ENCODE data around the gene CYFIP2. TPM values are rescaled to one million over a fixed set of nuclear protein-coding genes. Genes with fewer than 3 reads are reported as not detected.

CYFIP2 gene
- total and polyA plus RNA-seq, 7 experiments from 2014 or later: 386 to 755 (median 431) TPM

GRCh38 chr5:157379983-157380382, 114.1 kb downstream of the CYFIP2 start:
- CTCF ChIA-PET: no interaction called here
- Histone ChIP-seq H3K9me3 (ENCODE audit: control insufficient read depth in 2 of 3, low read length in 3 of 3) (no peaks in the 10 kb centered on the region), H3K4me3 (ENCODE audit: low read length) (no peak overlapping the region), H3K27me3 (ENCODE audit: control insufficient read depth in 2 of 2, insufficient read depth in 2 of 2, low read length in 2 of 2) (no peaks in the 10 kb centered on the region), H3K27ac (ENCODE audit: low read depth, low read length) (no peak overlapping the region), H3K36me3 (ENCODE audit: control insufficient read depth in 2 of 3, insufficient read depth in 3 of 3, low read length in 3 of 3) (peaks cover 42 to 94% (median 53%) of the 10 kb centered on the region in 3 experiments), H3K4me1 (ENCODE audit: control insufficient read depth in 2 of 2, insufficient read depth in 2 of 2, low read length in 2 of 2) (no peaks in the 10 kb centered on the region)
- peaks cover 0 to 2% (median 0%) of the 10 kb centered on the region in 11 donors for H3K9me3 Mint-ChIP-seq
- ATAC-seq: no peak
- H3K27ac Mint-ChIP-seq: peak overlapping the region in 8 of 9 donors; percentile 49 to 80 (median 71)
- H3K4me1 Mint-ChIP-seq: peaks cover 6 to 20% (median 14%) of the 10 kb centered on the region in 7 donors
- POLR2A ChIA-PET: no interaction called here
- DNase-seq: no peak
- no peak overlapping the region for H3K4me3 Mint-ChIP-seq
- H3K27me3 Mint-ChIP-seq: no peaks in the 10 kb centered on the region
- H3K36me3 Mint-ChIP-seq: peaks cover 27 to 65% (median 40%) of the 10 kb centered on the region in 5 donors
- intact Hi-C loops (cut with micrococcal nuclease): loop anchor here in 1 of 2 donors (5.0 kb wide), 1 partner anchor 362 kb away; the partner anchor contains the start of gene LSM11

- peak overlapping the region in 7 of 9 donors; percentile 20 to 83 (median 71) for H3K27ac Mint-ChIP-seq
- intact Hi-C loops (cut with micrococcal nuclease): no loop called here
- peaks cover 0 to 14% (median 7%) of the 10 kb centered on the region in 7 donors for H3K4me1 Mint-ChIP-seq
- peaks cover 0 to 2% (median 0%) of the 10 kb centered on the region in 11 donors for H3K9me3 Mint-ChIP-seq
- no peaks in the 10 kb centered on the region for H3K9me3 ChIP-seq (ENCODE audit: control insufficient read depth in 2 of 3, low read length in 3 of 3)
- no peaks in the 10 kb centered on the region for H3K27me3 ChIP-seq (ENCODE audit: control insufficient read depth in 2 of 2, insufficient read depth in 2 of 2, low read length in 2 of 2)
- peaks cover 21 to 63% (median 39%) of the 10 kb centered on the region in 5 donors for H3K36me3 Mint-ChIP-seq
- H3K4me1 ChIP-seq (ENCODE audit: control insufficient read depth in 2 of 2, insufficient read depth in 2 of 2, low read length in 2 of 2): no peaks in the 10 kb centered on the region
- no peak for DNase-seq
- no peaks in the 10 kb centered on the region for H3K27me3 Mint-ChIP-seq
- peaks cover 44 to 94% (median 44%) of the 10 kb centered on the region in 3 experiments for H3K36me3 ChIP-seq (ENCODE audit: control insufficient read depth in 2 of 3, insufficient read depth in 3 of 3, low read length in 3 of 3)
- no peak overlapping the region for H3K4me3 ChIP-seq (ENCODE audit: low read length)
- ChIA-PET POLR2A (interaction anchor here (0.6 kb wide), 1 partner anchor 36 kb away, joined by 5 read pairs; a partner anchor contains a TSS), CTCF (interaction anchor here (0.8 kb wide), 1 partner anchor 361 kb away, joined by 3 read pairs; the partner anchor contains the start of gene LSM11)
- peak overlapping the region; percentile 12 for H3K27ac ChIP-seq (ENCODE audit: low read depth, low read length)
- H3K4me3 Mint-ChIP-seq: no peak overlapping the region
- ATAC-seq: no peak
These were observed 115.8 kb downstream of the CYFIP2 start for GRCh38 chr5:157381746-157382145.

- H3K27ac ChIP-seq (ENCODE audit: low read depth, low read length): no peak overlapping the region
- CTCF ChIA-PET: no interaction called here
These were observed 117.3 kb downstream of the CYFIP2 start for GRCh38 chr5:157382996-157383800.

GRCh38 chr5:157384971-157385709, 119.2 kb downstream of the CYFIP2 start:
- H3K36me3 Mint-ChIP-seq: peaks cover 22 to 65% (median 38%) of the 10 kb centered on the region in 5 donors
- intact Hi-C loops (cut with micrococcal nuclease): no loop called here

More at GRCh38 chr5:157382996-157383800, 117.3 kb downstream of the CYFIP2 start:
- peaks cover 0 to 10% (median 0%) of the 10 kb centered on the region in 7 donors for H3K4me1 Mint-ChIP-seq
- H3K36me3 ChIP-seq (ENCODE audit: control insufficient read depth in 2 of 3, insufficient read depth in 3 of 3, low read length in 3 of 3): peaks cover 38 to 93% (median 44%) of the 10 kb centered on the region in 3 experiments
- H3K27ac Mint-ChIP-seq: peak overlapping the region in 5 of 9 donors; percentile 6 to 79 (median 62)
- H3K27me3 ChIP-seq (ENCODE audit: control insufficient read depth in 2 of 2, insufficient read depth in 2 of 2, low read length in 2 of 2): no peaks in the 10 kb centered on the region
- intact Hi-C loops (cut with micrococcal nuclease): no loop called here
- H3K27me3 Mint-ChIP-seq: no peaks in the 10 kb centered on the region
- H3K4me3 Mint-ChIP-seq: no peak overlapping the region
- peaks cover 0 to 2% (median 0%) of the 10 kb centered on the region in 11 donors for H3K9me3 Mint-ChIP-seq
- H3K4me1 ChIP-seq (ENCODE audit: control insufficient read depth in 2 of 2, insufficient read depth in 2 of 2, low read length in 2 of 2): no peaks in the 10 kb centered on the region
- no peak overlapping the region for H3K4me3 ChIP-seq (ENCODE audit: low read length)
- H3K36me3 Mint-ChIP-seq: peaks cover 17 to 56% (median 38%) of the 10 kb centered on the region in 5 donors
- DNase-seq (no peak), ATAC-seq (no peak)
- POLR2A ChIA-PET: no interaction called here
- no peaks in the 10 kb centered on the region for H3K9me3 ChIP-seq (ENCODE audit: control insufficient read depth in 2 of 3, low read length in 3 of 3)

GRCh38 chr5:157387041-157387563, 121.2 kb downstream of the CYFIP2 start:
- Mint-ChIP-seq H3K9me3 (no peaks in the 10 kb centered on the region), H3K36me3 (peaks cover 17 to 71% (median 50%) of the 10 kb centered on the region in 5 donors), H3K27ac (peak overlapping the region in 6 of 9 donors; percentile 12 to 85 (median 74)), H3K4me3 (no peak overlapping the region), H3K27me3 (no peaks in the 10 kb centered on the region), H3K4me1 (peaks cover 0 to 37% (median 3%) of the 10 kb centered on the region in 7 donors)
- no peak overlapping the region for H3K4me3 ChIP-seq (ENCODE audit: low read length)
- intact Hi-C loops (cut with micrococcal nuclease): no loop called here
- H3K27me3 ChIP-seq (ENCODE audit: control insufficient read depth in 2 of 2, insufficient read depth in 2 of 2, low read length in 2 of 2): no peaks in the 10 kb centered on the region
- H3K27ac ChIP-seq (ENCODE audit: low read depth, low read length): no peak overlapping the region
- DNase-seq (no peak), ATAC-seq (no peak)
- ChIA-PET CTCF (no interaction called here), POLR2A (no interaction called here)
- H3K4me1 ChIP-seq (ENCODE audit: control insufficient read depth in 2 of 2, insufficient read depth in 2 of 2, low read length in 2 of 2): peaks cover 0 to 6% of the 10 kb centered on the region in 2 donors
- H3K36me3 ChIP-seq (ENCODE audit: control insufficient read depth in 2 of 3, insufficient read depth in 3 of 3, low read length in 3 of 3): peaks cover 51 to 99% (median 62%) of the 10 kb centered on the region in 3 experiments
- no peaks in the 10 kb centered on the region for H3K9me3 ChIP-seq (ENCODE audit: control insufficient read depth in 2 of 3, low read length in 3 of 3)

More at GRCh38 chr5:157384971-157385709, 119.2 kb downstream of the CYFIP2 start:
- DNase-seq (no peak), ATAC-seq (no peak)
- H3K27ac ChIP-seq (ENCODE audit: low read depth, low read length): no peak overlapping the region
- H3K36me3 ChIP-seq (ENCODE audit: control insufficient read depth in 2 of 3, insufficient read depth in 3 of 3, low read length in 3 of 3): peaks cover 42 to 94% (median 61%) of the 10 kb centered on the region in 3 experiments
- Mint-ChIP-seq H3K4me3 (no peak overlapping the region), H3K9me3 (peaks cover 0 to 2% (median 0%) of the 10 kb centered on the region in 11 donors), H3K27me3 (no peaks in the 10 kb centered on the region), H3K4me1 (peaks cover 0 to 25% (median 3%) of the 10 kb centered on the region in 7 donors), H3K27ac (peak overlapping the region in 5 of 9 donors; percentile 21 to 73 (median 32))
- no peaks in the 10 kb centered on the region for H3K27me3 ChIP-seq (ENCODE audit: control insufficient read depth in 2 of 2, insufficient read depth in 2 of 2, low read length in 2 of 2)
- H3K4me1 ChIP-seq (ENCODE audit: control insufficient read depth in 2 of 2, insufficient read depth in 2 of 2, low read length in 2 of 2): peaks cover 0 to 6% of the 10 kb centered on the region in 2 donors
- no peaks in the 10 kb centered on the region for H3K9me3 ChIP-seq (ENCODE audit: control insufficient read depth in 2 of 3, low read length in 3 of 3)
- H3K4me3 ChIP-seq (ENCODE audit: low read length): no peak overlapping the region
- POLR2A ChIA-PET: interaction anchor here (0.6 kb wide), 1 partner anchor 1441 kb away, joined by 4 read pairs; no protein-coding TSS in a partner anchor
- CTCF ChIA-PET: interaction anchor here (0.7 kb wide), 1 partner anchor 681 kb away, joined by 3 read pairs; no protein-coding TSS in a partner anchor

- ChIA-PET POLR2A (no interaction called here), CTCF (interaction anchor here (0.7 kb wide), 1 partner anchor 28 kb away, joined by 3 read pairs; no protein-coding TSS in a partner anchor)
- peak overlapping the region in 8 of 9 donors; percentile 10 to 85 (median 74) for H3K27ac Mint-ChIP-seq
- H3K4me1 Mint-ChIP-seq: peaks cover 0 to 37% (median 4%) of the 10 kb centered on the region in 7 donors
- no peaks in the 10 kb centered on the region for H3K27me3 ChIP-seq (ENCODE audit: control insufficient read depth in 2 of 2, insufficient read depth in 2 of 2, low read length in 2 of 2)
- DNase-seq (no peak), ATAC-seq (no peak)
- no peaks in the 10 kb centered on the region for H3K9me3 ChIP-seq (ENCODE audit: control insufficient read depth in 2 of 3, low read length in 3 of 3)
- H3K36me3 Mint-ChIP-seq: peaks cover 19 to 72% (median 54%) of the 10 kb centered on the region in 5 donors
- H3K4me3 ChIP-seq (ENCODE audit: low read length): no peak overlapping the region
- no peak overlapping the region for H3K27ac ChIP-seq (ENCODE audit: low read depth, low read length)
- no peaks in the 10 kb centered on the region for H3K9me3 Mint-ChIP-seq
- H3K27me3 Mint-ChIP-seq: no peaks in the 10 kb centered on the region
- peaks cover 47 to 98% (median 62%) of the 10 kb centered on the region in 3 experiments for H3K36me3 ChIP-seq (ENCODE audit: control insufficient read depth in 2 of 3, insufficient read depth in 3 of 3, low read length in 3 of 3)
- peaks cover 0 to 6% of the 10 kb centered on the region in 2 donors for H3K4me1 ChIP-seq (ENCODE audit: control insufficient read depth in 2 of 2, insufficient read depth in 2 of 2, low read length in 2 of 2)
- intact Hi-C loops (cut with micrococcal nuclease): no loop called here
- H3K4me3 Mint-ChIP-seq: no peak overlapping the region
These were observed 121.8 kb downstream of the CYFIP2 start for GRCh38 chr5:157387683-157388093.
